ENCODE results near the gene NADK.
"Not testable (repeated sequence)": the region's sequence is repeated elsewhere in the genome, so short reads cannot be mapped to it uniquely, and the experiment has no call there.

Gene NADK

DNA sequence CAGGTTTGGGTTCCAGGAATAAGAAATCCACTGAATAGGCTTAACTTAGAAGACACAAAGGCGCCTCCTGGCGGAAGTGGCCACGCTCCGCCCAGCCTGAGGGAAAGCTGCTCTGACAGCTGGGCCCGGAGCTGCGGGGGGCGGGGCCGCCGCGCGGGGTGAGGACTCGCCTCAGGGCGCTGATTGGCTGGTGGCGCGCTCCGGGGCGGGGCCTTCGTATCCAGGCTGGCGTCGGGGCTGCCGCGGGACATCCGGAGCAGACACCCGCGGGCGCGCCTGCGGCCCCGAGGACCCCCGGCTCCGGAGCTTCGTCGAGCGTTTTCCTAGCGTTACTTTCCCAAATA lies 31.7 kb downstream of the NADK start:
- not testable (repeated sequence) for DNase-seq (ENCODE audit: low read depth, low spot score)

DNA sequence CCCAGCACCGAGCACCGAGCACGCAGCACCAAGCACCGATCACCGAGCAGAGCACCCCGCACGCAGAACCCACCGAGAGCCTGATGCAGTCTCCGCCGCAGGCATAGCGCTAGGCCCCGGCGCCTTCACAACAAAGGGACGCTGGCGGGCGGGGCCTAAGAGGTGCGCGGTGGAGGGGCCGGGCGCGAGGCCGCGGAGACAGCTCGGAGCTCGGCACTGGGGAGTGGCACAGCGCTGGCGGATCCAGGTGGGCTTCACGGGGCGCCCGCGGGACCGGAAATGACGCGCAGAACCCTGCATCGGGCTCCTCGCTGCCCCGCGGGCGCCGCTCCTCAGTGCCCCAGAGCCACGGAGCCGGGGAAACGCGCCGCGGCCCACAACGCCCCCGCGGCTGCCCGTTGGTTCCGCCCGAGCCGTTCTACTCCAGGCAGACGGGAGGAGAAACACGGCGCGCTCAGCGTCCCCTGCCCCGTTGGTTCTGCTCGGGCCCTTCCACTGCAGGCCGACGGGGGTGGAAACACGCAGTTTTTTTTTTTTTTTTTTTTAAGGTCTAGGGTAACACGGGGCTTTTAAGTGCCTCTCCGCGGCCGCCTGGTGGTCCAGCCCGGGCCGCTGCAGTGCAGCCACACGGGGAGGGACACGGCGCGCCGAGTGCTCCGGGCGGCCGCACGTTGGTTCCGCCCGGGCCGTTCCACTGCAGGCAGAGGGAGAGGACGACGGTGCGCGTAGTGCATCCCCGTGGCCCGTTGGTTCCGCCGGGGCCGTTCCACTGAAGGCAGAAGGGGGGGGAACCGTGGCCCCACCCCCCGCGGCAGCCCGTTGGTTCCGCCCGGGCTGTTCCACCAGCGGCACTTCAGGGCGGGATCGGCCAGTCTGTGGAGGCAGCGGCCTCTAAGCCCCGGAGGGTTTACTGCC lies 32.4 kb downstream of the NADK start:
- not testable (repeated sequence) for DNase-seq (ENCODE audit: low read depth, low spot score)

DNA sequence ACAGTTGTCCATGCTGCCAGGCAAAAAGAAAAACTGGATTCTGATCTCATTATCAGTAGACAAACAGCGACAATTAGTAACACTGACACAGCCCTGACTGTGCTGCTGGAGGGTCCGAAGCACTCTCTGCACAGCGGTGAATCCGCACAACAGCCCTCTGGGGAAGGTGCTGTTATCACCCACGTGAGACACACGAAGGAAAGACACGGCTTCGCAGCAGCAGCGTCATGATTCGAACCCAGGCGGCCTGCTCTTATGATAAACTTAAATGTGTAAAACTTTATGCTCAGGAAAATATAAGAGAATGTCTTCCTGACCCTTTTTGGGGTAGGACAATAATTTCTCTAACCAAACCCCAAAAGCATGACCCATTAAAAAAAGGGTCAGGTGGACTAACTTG lies 35.7 kb downstream of the NADK start:
- not testable (repeated sequence) for DNase-seq (ENCODE audit: low read depth, low spot score)

DNA sequence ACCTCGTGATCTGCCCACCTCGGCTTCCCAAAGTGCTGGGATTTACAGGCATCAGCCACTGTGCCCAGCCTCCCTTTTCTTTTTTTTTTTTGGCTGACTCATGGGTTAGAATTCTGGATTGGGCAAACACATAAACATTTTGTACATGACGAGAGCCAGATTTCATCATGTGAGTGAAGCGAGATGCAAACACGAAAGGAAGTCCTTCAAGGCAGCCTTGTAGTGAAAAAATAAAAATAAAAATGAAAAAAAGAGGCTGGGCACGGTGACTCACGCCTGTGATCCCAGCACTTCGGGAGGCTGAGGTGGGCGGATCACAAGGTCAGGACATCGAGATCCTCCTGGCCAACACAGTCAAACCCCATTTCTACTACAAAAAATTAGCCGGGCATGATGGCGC lies 37.3 kb downstream of the NADK start:
- not testable (repeated sequence) for DNase-seq (ENCODE audit: low read depth, low spot score)

- DNase-seq (ENCODE audit: low read depth, low spot score): not testable (repeated sequence)
Observed at GRCh38 chr1:1738799-1739337, 39.4 kb downstream of the NADK start.

GRCh38 chr1:1737675-1738590 lies 40.3 kb downstream of the NADK start:
- DNase-seq (ENCODE audit: low read depth, low spot score): not testable (repeated sequence)

DNA sequence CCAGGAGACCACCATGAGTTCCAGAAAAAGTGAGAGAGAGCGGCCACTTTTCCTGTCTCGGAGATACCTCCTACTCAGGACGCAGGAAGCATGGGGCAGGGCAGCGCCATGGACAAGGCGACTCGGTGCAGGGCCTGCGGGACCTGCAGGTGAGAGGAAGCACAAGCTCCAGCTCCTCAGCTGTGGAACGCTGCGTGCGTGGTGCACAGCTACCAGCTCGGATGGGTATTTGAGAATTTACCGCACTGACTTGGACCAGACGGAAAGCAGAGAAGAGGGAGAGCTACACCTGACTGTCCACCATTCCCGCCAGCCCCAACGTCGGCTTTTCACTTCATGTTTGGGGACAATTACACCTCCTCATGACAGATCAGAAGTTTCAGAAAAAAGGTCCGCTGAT lies 45.9 kb downstream of the NADK start:
- DNase-seq (ENCODE audit: low read depth, low spot score): no peak

DNA sequence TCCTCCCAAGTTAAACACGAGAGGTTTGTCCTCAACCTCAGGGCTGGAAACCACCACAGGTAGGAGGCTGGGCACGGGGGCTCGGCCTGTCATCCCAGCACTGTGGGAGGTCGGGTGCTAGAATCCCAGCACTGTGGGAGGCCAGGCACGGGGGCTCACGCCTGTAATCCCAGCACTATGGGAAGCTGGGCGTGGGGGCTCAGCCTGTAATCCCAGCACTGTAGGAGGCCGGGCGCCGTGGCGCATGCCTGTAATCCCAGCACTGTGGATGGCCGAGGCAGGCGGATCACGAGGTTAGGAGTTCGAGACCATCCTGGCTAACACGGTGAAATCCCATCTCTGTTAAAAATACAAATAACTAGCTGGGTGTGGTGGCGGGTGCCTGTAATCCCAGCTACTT lies 47.4 kb downstream of the NADK start:
- DNase-seq (ENCODE audit: low read depth, low spot score): no peak

DNA sequence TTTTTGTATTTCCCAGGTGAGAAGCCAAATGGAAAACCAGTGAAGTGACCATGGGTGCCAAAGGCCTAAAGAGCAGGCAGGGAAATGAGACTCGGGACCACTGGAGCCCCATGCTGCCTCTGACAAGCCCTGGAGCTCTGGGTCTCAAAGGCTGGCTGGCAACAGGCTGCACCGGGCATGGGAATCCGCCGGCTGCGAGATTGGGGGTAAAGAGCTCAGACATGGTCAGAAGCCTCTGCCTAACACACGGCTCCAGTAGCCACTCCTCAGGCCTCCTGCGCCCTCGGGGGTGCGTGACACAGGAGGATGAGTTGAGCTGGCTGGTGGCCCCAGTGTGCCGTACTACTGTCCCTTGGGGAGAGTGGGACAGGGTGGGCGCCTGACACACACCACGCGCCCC lies 48.0 kb downstream of the NADK start:
- not testable (repeated sequence) for DNase-seq (ENCODE audit: low read depth, low spot score)

- not testable (repeated sequence) for DNase-seq (ENCODE audit: low read depth, low spot score)
Observed at GRCh38 chr1:1729116-1729816, 49.0 kb downstream of the NADK start.

- not testable (repeated sequence) for DNase-seq (ENCODE audit: low read depth, low spot score)
Observed at GRCh38 chr1:1728308-1729005, 49.8 kb downstream of the NADK start.

- DNase-seq (ENCODE audit: low read depth, low spot score): not testable (repeated sequence)
Observed at GRCh38 chr1:1727131-1727651, 51.1 kb downstream of the NADK start.

DNA sequence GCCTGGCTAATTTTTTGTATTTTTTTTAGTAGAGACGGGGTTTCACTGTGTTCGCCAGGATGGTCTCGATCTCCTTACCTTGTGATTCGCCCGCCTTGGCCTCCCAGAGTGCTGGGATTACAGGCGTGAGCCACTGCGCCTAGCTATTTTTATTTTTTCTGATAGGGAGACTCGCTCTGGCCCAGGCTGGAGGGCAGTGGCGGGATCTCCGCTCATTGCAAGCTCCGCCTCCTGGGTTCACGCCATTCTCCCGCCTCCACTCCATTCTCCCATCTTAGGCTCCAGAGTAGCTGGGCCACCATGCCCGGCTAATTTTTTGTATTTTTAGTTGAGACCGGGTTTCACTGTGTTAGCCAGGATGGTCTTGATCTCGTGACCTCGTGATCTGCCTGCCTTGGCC lies 52.2 kb downstream of the NADK start:
- not testable (repeated sequence) for DNase-seq (ENCODE audit: low read depth, low spot score)

DNA sequence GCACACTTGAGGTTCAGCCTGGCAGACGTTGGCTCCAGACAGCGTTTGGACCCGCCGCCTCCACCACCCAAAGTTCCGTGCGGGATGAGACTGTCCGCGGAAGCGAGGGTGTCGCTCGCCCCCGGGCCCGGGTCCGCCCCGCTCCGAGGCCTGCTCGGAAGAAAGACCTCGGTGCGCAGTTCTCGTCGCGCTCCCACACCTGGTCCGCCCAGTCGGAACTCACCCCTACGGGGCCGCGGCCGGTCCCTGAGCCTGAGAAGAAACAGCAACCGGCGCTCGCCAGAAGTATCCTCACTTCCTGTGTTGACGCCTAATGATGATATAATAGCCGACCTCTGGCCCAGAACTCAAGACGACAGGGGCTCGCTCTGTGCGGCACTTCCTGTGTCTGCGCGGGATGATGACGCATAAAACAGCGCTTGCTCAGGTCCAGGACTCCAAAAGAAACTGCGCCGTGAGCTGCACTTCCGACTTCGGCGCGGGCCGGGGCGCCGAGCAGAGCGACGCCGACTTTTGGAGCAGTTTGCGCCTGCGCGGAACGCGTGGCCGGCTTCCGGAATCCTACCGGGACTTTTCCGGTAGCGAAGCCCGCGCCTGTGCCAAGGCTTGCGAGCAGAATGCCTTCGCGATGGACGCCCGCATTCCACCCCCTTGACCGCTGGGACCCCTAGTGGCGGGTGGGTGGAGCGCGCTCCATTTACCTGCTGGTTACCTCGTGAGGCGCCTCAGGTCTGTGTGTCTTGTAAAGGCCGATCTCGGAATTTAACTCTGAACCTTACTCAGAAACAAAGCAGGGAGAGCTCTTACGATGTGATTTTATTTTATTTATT lies 54.0 kb downstream of the NADK start, which contains the start of gene CDK11A:
TSS of gene CDK11A (minus strand) at position 323 of the 830 bp plus-strand sequence. CDS start 1,539 bp downstream, outside the sequence.
- DNase-seq (ENCODE audit: low read depth, low spot score): peak; percentile 99

GRCh38 chr1:1721201-1721600 lies 57.1 kb downstream of the NADK start:
- no peak for DNase-seq (ENCODE audit: low read depth, low spot score)

DNA sequence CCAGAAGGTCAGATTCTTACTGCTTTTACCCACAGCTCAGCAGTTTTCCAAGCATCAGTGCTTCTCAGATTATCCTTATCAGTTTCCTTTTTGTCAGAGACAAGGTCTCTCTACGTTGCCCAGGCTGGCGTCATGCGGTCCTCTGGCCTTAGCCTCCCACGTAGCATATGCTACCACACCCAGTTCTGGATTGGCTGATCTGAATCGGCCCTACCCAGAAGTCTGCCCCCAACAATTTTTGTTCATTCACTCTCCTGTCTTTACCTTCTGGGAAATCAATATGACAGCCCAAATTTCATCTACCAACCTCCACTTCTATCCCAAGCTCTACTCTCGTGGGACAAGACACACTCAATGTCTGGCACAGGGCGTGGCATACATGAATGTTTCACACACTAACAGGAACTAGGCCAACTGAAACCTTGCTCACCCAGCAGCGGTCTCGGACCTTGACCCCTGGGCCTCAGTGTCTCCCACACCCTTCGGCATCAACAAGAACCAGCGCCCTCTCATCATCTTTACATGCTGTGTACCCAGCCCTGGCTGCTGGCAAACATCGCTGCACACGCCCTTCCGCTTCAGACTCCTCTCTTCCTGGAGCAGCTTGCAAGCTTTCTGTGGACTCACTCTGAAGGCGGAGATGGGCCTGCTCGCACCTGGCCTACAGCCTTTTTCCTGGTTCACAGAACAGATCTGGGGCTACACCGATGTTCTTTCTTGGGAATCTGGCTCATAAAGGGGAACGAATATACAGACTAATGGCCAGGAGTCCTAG lies 63.0 kb downstream of the NADK start:
- not testable (repeated sequence) for DNase-seq (ENCODE audit: low read depth, low spot score)

- not testable (repeated sequence) for DNase-seq (ENCODE audit: low read depth, low spot score)
Observed at GRCh38 chr1:1707897-1708296, 70.4 kb downstream of the NADK start.

DNA sequence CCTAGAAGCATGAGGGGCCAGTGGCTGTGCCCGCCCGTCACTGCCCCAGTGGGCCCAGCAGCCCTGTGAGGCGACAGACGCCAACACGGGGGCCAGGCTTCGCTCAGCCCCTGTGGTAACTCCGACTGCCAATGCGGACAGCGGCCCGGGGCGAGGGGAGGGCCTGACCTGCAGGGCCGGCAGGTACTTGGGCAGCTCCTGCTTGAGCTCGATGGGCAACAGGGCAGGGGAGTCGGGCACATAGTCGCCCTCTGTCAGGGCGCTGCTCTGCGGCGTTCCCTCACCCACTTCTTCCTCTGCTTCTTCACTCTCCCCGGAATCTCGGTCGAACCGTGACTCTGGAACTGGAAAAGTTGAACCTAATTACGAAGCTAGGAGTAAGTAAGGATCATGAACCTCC lies 71.0 kb downstream of the NADK start:
- not testable (repeated sequence) for DNase-seq (ENCODE audit: low read depth, low spot score)

DNA sequence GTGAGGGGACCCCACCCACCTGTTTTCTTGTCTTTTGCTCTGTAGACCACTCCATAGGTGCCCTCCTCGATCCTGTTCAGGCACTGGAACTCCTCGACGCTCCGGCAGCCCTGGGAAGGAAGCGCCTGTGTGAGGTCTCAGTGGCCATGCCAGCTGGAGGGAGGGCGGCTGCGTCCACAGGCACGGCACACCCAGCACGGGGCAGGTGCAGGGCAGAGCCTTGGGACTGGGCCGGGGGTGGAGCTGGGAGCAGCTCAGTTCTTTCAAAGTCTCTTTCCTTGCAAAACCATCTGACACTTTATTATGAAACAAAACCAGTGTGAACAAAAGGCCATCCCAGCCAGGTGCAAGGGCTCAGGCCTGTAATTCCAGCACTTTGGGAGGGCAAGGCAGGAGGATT lies 72.6 kb downstream of the NADK start:
- not testable (repeated sequence) for DNase-seq (ENCODE audit: low read depth, low spot score)
